LNCaP clone FGC (cell line): ENCODE data around the gene SMOC2.

Source experiments
- DNase-seq: peaks from one replicate; pipeline ENCODE4 v3.0.0-alpha.2; 2011; ENCODE audit warnings: low read depth
- H3K4me3 ChIP-seq: 2 replicates; pipeline ENCODE4 v1.5.1; 2011; ENCODE audit warnings: mild to moderate bottlenecking, low read depth, low read length, control low read depth
- TF ChIP-seq, protein P1 (sequence below): IDR thresholded peaks from 2 replicates; pipeline ENCODE4 v1.5.1; 2012; ENCODE audit warnings: mild to moderate bottlenecking; ENCODE audit not compliant: control insufficient read depth, insufficient read depth; ENCODE audit errors: extremely low read depth

Gene SMOC2

DNA sequence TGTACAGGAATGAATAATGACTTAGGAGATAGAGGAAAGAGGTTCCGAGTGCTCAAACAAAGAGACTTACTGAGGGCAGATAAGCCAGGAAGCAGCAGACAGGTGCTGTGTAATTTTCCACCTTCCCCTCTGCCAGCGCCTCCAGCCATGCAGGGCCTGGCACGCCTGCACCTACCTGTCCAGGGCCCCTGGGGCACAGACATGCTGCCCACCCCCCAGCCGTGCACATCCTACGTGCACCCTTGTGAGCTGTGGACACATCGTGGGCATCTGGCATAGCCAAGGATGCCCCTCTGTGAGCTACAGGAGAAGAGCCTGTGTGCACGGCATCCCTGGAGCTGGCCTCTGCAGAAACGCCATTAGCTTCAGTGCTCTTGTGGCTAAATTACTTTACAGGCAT lies 7.1 kb upstream of the SMOC2 start:
- TF ChIP-seq, protein P1, sequence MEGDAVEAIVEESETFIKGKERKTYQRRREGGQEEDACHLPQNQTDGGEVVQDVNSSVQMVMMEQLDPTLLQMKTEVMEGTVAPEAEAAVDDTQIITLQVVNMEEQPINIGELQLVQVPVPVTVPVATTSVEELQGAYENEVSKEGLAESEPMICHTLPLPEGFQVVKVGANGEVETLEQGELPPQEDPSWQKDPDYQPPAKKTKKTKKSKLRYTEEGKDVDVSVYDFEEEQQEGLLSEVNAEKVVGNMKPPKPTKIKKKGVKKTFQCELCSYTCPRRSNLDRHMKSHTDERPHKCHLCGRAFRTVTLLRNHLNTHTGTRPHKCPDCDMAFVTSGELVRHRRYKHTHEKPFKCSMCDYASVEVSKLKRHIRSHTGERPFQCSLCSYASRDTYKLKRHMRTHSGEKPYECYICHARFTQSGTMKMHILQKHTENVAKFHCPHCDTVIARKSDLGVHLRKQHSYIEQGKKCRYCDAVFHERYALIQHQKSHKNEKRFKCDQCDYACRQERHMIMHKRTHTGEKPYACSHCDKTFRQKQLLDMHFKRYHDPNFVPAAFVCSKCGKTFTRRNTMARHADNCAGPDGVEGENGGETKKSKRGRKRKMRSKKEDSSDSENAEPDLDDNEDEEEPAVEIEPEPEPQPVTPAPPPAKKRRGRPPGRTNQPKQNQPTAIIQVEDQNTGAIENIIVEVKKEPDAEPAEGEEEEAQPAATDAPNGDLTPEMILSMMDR = no peak
- DNase-seq = no peak
- H3K4me3 ChIP-seq = no peak overlapping the region

DNA sequence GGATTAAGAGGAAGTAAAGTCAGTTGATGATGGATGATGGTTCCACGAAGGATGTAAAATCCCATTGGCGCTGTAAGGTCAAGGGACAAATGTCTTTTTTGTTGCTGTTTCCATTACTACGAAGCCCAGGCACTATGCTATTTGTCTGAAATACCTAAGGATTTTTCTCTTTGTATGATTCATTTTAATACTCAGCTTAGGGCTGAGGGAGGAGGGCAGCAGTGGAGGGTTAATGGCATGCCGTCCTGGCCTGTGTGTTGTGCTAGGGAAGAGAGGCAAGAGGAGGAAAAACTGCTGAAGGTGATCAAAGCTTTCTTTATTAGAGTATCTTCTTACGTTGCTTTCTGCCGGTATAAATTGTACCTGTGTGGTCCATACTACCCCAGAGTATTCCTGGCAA lies 6.5 kb upstream of the SMOC2 start:
- no peak overlapping the region for H3K4me3 ChIP-seq
- DNase-seq = no peak
- TF ChIP-seq, protein P1 = no peak

DNA sequence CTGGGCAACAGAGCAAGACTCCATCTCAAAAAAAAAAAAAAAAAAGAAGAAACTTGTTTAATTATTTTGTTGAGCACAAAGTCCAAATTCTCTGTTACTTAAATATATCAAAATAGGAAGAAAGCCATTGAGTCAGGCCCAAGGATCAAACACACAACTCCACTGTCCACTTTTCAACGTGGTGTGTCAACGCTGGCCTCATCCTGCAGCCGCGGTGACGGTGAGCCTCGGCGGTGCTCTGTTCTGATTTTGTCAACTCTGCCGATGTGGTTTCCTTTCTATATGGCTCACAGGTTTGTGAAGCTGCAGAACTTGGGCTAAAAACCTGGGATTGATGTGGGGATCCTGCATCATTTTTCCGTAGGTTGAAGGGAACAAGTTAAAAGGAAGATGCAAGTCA lies 3.2 kb upstream of the SMOC2 start:
- no peak for DNase-seq
- H3K4me3 ChIP-seq = no peak overlapping the region
- TF ChIP-seq, protein P1 = no peak

DNA sequence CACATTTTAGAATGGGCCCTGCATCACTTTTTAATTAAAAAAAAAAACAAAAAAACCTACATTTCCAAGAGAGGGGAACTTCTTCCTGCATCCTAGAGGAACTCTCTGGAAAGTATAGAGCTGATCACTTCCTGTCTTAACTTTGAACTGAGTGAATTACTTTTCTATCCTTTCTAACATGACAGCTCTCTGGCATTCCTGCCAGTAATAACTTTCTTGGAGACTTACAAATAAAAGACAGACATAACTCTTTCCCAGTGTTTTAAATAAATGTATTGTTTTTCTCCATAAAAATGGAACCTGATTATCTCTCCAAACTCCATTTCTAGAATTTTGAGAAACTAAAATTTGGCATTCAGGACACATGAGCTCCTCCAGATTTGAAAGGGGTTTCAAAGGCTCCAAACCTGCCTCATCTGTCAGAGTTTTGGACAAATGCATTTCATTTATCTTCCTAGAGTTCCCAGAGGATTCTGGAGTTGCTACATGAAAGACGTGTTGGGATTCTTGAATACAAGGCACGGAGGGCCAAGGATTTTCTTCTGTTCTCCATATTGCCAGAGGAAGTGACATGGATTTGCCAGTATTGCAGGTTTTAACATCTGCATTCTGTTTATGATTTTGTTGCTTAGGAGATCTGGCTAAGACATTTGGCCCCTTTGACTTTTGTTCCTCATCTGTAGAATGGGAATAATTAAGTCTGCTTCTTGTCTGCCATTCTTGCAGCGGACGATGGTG lies 2.0 kb upstream of the SMOC2 start:
- TF ChIP-seq, protein P1 = no peak
- no peak for DNase-seq
- no peak overlapping the region for H3K4me3 ChIP-seq

DNA sequence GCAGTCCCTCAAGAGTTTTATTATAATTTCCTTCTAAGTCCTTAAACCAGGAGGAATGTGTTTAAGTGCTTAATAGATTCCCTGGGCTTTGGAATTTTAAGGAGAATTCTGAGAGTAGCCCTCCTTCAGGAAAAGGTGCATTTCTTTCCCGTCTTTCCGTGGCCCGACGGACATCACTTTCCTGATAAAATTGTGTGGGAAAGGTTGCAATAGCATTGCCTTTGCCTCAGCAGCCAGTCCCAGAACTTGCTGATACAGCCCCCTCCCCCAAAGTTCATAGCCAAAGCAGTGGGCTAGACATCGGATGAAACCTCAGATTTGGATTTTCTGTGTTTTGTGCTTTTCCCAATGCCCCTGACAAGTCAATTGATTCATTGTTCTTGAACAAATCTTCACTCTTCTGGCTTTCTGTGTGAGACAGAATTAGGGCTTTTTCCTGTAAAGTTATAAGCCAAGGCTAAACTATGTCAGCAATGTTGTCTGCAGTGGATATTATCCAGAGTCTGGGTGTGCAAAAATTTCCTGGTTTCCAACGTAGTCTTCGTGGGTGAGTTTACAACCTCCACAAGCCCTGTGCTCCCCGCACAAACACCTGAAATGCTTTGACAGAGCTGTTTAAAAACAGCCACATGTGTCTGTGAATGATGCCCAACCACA lies 1.1 kb upstream of the SMOC2 start:
- TF ChIP-seq, protein P1 = no peak
- no peak for DNase-seq
- H3K4me3 ChIP-seq = no peak overlapping the region

DNA sequence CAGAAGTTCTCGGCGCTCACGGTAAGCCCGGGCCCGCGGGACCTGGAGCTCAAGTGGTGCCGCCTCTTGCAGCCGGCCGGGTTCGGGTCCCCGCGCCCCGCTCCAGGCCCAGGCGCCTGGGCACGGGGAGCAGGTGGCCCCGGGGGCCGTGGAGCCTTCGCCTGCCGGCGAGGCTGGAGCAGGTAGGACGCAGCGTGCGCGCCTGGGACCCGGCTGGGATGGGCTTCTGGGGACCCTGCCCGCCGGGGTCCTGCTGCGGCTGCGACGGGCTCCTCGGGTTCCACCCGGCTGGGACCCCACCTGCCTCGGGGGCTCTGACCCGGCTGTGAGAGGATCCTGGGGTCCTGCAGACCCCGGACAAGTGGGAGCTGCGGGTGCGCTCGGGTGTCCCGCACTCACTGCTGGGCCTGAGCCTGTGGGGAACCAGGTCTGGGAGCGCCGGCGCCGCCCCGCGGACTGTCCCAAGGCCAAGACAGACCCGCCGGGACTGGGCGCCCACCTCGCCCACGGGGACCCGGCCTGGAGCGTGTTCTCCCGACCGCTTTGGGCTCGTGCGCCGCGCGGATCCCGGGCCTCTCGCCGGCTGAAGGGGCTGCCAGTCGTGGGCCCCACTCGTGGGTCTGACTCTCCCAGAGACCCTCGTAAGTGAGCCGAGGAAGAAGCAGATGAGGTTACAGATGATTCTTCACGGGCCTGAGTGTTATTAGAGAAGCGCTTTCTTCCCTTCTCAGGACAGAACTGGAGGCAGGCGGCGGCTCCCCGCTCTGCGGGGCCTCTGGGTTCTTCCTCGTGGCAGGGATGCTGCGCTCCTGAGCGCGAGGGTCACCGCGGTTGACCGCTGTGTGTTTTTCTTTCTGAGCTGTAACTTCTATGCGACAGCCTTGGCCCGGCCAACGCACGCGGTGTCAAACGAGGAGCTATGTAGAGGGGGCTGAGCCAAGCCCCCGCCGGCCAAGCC lies 729 bp downstream of the SMOC2 start:
- peak overlapping the region; percentile 53 for H3K4me3 ChIP-seq
- TF ChIP-seq, protein P1 = no peak
- DNase-seq = no peak
